WTC11 (cell line): ENCODE data around the gene ZSCAN10.

ENCODE experiments used
- JAZF1 ChIP-seq: fragments of 250-450 bp; sonication (Bioruptor Pico); IDR thresholded peaks from 2 replicates; pipeline ENCODE4 v1.9.0; 2021; ENCODE audit warnings: moderate library complexity, mild to moderate bottlenecking, inconsistent platforms
- MAX ChIP-seq: sonication (generic); formaldehyde crosslinking; IDR thresholded peaks from 2 replicates; pipeline ENCODE4 v1.8.0; 2022; ENCODE audit warnings: mild to moderate bottlenecking, missing genetic modification reagents
- NFYB ChIP-seq: sonication (generic); formaldehyde crosslinking; conservative IDR thresholded peaks from 2 replicates; pipeline ENCODE4 v1.8.0; 2022; ENCODE audit warnings: low read depth, missing genetic modification reagents
- STAT6 ChIP-seq: sonication (generic); formaldehyde crosslinking; conservative IDR thresholded peaks from 2 replicates; pipeline ENCODE4 v1.8.1; 2023; ENCODE audit warnings: mild to moderate bottlenecking, low read depth, missing genetic modification reagents, moderate library complexity
- TP53 ChIP-seq: sonication (generic); formaldehyde crosslinking; IDR thresholded peaks from 2 replicates; pipeline ENCODE4 v1.8.1; 2023; ENCODE audit warnings: mild to moderate bottlenecking, missing genetic modification reagents
- ZNF138 ChIP-seq: sonication (generic); formaldehyde crosslinking; conservative IDR thresholded peaks from 2 replicates; pipeline ENCODE4 v1.8.1; 2022; ENCODE audit warnings: mild to moderate bottlenecking, moderate library complexity, missing genetic modification reagents
- ZNF423 ChIP-seq: fragments of 250-450 bp; sonication (Bioruptor Pico); IDR thresholded peaks from 2 replicates; pipeline ENCODE4 v2.1.2; 2022; ENCODE audit warnings: mild to moderate bottlenecking, moderate library complexity
- TF ChIP-seq, protein P1 (sequence below): fragments of 200-600 bp; IDR thresholded peaks from 2 replicates; pipeline ENCODE4 v1.8.0; 2022; ENCODE audit warnings: antibody characterized with exemption
- TF ChIP-seq, protein P2 (sequence below): sonication (generic); formaldehyde crosslinking; IDR thresholded peaks from 2 replicates; pipeline ENCODE4 v1.8.1; 2023; ENCODE audit warnings: mild to moderate bottlenecking, moderate library complexity, missing genetic modification reagents

DNA sequence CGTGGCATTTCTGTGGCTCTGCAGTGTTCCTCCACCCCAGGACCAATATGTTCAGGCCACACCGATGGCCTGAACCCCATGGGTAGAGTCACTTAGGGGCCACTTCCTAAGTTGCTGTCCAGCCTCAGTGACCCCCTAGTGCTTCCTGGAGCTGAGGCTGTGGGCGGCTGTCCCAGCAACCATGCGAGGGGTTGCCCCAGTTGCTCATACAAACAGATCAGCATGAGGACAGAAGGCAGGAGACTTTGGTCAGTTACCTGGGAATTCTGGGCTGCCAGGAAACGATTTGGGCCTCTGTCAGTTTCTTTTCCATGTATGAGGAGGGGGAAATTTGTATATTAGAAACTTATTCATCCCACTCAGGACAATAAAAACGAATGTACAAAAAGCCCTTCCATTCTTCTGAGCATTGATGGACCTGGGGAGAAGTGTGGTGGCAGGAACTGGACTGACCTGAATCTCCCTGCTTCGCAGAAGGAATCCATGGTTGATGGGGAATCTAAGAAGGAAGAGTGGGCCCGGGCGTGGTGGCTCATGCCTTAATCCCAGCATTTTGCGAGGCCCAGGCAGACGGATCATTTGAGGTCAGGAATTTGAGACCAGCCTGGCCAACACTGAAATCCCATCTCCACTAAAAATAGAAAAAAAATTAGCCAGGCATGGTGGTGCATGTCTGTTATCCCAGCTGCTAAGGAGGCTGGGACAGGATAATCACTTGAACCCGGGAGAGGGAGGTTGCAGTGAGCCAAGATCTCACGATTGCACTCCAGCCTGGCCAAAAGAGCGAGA lies 38.6 kb downstream of the ZSCAN10 start:
- TF ChIP-seq ZNF138 (CRISPR knock-in tag) (no peak), NFYB (CRISPR knock-in tag) (no peak), ZNF423 (CRISPR knock-in tag) (no peak), JAZF1 (CRISPR knock-in tag) (no peak), MAX (CRISPR knock-in tag) (no peak), STAT6 (CRISPR knock-in tag) (no peak), TP53 (CRISPR knock-in tag) (no peak)
- TF ChIP-seq, protein P1, sequence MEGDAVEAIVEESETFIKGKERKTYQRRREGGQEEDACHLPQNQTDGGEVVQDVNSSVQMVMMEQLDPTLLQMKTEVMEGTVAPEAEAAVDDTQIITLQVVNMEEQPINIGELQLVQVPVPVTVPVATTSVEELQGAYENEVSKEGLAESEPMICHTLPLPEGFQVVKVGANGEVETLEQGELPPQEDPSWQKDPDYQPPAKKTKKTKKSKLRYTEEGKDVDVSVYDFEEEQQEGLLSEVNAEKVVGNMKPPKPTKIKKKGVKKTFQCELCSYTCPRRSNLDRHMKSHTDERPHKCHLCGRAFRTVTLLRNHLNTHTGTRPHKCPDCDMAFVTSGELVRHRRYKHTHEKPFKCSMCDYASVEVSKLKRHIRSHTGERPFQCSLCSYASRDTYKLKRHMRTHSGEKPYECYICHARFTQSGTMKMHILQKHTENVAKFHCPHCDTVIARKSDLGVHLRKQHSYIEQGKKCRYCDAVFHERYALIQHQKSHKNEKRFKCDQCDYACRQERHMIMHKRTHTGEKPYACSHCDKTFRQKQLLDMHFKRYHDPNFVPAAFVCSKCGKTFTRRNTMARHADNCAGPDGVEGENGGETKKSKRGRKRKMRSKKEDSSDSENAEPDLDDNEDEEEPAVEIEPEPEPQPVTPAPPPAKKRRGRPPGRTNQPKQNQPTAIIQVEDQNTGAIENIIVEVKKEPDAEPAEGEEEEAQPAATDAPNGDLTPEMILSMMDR, result no peak
- TF ChIP-seq, protein P2, sequence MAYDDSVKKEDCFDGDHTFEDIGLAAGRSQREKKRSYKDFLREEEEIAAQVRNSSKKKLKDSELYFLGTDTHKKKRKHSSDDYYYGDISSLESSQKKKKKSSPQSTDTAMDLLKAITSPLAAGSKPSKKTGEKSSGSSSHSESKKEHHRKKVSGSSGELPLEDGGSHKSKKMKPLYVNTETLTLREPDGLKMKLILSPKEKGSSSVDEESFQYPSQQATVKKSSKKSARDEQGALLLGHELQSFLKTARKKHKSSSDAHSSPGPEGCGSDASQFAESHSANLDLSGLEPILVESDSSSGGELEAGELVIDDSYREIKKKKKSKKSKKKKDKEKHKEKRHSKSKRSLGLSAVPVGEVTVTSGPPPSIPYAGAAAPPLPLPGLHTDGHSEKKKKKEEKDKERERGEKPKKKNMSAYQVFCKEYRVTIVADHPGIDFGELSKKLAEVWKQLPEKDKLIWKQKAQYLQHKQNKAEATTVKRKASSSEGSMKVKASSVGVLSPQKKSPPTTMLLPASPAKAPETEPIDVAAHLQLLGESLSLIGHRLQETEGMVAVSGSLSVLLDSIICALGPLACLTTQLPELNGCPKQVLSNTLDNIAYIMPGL (CRISPR knock-in tag), result no peak
